Hematopoietic multipotent progenitor cell treated with erythropoietin and hydrocortisone succinate and interleukin-3 and kit ligand, for 15 days (in vitro differentiated cells): ENCODE data around the gene DUSP22.

Experiments used
- DNase-seq: peaks from one replicate; pipeline ENCODE4 v3.0.0-alpha.2; 2015; ENCODE audit warnings: low spot score

The DUSP22 gene

DNA sequence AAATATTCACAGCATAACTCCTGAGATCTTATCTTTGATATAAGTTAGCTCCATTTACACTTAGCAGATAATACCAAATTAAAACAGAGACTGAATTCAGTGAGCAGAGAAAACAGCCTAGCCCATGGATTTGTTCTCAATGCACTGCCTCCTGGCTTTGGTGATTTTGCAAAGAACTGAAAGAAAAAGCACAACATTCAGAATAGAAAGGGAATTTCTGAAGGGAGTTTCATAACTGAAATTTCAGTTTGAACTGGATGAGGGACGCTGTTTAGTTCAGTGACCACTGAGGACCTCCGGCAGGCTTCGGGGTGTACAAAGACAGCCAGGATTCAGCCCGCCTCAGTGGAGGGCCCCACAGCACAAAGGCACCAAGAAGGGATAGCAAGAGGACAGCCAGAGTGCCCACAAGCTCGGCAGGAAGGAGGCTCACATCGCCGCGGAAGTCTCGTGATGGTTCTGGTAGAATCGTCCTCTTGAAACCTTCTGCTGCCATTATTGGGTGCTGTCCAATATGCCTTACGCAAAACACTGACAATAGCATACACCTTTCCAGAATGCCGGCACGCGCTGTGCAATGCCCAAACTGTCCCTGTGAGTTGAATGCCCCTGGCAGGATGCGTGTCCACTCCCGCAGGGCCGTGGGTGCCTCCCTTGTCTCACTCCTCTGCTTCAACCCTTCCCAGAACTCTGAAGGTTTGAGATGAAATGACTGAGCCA lies 89.6 kb downstream of the DUSP22 start:
- DNase-seq: no peak

DNA sequence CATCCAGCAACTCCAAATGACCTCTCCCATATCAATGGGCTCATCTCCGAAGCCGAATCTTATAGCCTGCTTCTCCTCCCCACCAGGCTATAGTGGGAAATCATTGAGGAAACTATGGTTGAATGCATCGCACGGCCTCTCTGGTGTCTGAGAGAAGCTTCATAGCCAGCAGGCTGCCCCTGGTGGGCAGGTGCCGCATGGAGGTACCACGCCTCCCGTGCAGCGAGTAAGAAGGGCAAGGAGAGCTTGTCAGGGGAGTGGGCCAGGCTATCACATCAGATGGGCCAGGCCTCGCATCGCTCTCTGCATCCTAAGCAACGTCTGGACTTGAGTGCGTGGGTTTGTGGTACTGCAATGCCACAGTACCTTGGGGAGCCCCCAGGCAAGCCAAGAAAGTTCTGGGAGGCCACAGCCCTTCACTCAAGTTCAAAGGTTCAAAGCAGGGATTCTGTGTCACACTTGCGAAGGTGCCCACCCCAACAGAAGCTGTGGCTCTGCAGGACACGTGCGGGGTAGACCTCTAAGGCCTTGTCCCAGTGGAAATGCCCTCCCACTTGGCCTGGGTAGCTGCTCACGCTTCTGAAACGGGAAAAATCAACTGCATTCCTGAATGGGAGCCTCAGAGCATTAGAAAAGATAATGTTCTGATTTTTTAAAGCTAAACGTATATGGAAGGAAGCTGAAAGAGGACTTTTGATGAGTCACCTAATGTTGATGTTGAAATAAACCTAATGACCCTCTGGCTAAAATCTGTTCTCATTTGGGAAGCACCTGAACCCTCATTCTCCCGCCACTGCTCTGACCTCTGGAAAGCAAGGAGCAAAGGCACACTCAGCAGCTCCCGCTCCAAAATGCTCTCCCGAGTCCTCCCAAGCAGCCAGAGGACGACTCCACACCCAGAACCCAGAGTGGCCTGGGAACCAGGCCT lies 90.9 kb downstream of the DUSP22 start:
- no peak for DNase-seq

DNA sequence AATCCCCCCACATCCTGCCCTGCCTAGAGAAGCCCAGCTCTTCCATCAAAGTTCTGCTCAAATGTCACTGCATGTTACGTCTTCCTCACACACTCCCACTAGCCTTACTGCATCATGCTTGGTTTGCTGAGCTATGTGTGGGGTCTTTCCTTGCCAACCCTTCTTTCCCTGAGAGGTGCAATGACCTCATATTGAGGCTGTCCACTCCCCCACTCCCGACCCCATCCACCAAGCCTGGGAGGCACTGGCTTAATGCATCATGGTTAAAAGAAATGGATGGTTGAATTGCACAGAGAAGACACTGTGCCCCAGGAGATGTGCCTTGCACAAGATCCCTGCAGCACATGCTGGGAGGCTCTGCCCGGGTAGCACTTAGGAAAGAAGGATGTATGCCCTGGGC lies 91.6 kb downstream of the DUSP22 start:
- no peak for DNase-seq

DNA sequence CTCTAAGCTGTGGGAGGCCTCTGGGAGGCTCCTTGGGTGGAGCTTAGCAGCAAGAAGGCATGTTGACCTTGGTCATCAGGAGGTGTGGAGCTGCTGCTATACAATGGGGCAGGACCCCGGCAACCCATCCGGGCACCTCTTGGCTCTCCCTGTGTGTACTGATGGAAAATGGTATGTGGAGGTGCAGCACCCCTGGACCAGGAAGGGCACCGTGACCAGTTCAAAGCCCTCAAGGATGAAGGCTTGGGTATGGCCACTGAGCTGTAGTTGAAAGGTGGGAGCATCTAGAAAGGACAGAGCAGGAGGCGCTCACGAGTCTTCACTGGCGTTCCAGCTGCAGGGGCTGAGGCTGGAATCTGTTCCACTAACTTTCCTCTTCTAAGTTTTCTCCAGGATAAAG lies 92.6 kb downstream of the DUSP22 start:
- no peak for DNase-seq

DNA sequence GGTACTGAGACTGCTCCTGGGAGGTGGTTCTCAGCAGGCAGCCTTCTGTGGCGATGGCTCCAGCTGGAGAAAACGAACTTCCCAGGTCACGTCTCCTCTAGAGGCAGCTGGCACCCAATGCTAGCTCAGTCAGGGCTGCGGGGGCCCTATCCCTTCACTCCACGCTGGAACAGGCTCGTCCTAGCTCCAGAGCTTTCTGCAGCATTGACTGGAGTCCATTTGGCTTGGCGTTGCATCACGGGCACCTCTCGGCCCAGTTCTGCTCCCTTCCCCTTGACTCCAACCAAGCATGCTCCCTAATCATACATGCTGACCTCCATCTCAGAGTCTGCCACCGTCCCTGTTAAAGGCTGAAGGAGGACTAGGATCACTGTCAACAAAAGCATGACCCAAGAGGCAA lies 93.3 kb downstream of the DUSP22 start:
- DNase-seq: no peak

DNA sequence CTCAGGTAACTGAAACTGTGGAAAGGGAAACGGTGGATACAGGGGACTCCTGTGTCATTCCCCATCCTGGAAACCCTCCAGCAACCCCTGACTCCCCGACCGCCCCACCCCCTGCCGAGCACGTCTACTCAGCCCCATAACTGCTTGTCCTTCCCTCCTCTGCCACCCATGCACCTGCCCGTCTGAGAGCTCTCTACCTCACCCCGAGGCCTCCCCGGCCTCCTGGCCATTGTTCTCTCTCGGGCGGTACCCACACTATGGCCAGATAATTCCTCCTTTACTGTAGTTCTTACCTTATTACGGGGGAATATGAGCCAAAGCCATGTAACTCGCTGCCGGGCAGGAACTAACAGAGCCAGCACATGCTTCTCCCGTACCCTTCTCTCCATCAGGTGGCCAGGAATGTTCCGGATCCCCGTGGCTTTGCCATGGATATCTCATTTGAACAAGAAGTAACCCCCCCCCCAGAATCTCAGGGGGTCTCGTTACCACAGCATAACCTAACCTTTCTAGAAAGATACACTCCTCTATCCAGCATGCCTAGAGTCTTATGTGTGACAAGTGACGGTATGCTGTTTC lies 94.5 kb downstream of the DUSP22 start:
- no peak for DNase-seq

DNA sequence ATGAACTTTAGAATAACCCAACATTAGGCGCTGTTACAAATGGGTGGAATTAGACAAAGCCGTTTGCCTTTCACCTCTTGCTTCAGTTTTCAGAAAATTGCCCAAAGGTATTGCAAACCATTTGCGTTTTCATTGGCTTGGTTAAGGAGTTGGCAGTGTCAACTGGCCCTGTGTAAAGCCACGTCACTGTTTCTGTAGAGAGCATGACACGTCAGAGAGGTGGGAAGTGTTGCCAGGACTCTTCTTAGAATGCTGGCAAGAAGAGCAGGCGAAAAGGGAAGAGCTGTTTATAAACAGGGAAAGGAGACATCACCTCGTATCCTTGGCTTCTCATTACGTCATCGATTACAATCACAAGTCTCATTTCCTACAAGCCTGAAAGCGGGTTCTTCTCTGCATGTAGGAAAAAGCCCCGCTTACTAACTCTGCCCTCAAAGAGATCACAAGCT lies 95.0 kb downstream of the DUSP22 start:
- DNase-seq: no peak

DNA sequence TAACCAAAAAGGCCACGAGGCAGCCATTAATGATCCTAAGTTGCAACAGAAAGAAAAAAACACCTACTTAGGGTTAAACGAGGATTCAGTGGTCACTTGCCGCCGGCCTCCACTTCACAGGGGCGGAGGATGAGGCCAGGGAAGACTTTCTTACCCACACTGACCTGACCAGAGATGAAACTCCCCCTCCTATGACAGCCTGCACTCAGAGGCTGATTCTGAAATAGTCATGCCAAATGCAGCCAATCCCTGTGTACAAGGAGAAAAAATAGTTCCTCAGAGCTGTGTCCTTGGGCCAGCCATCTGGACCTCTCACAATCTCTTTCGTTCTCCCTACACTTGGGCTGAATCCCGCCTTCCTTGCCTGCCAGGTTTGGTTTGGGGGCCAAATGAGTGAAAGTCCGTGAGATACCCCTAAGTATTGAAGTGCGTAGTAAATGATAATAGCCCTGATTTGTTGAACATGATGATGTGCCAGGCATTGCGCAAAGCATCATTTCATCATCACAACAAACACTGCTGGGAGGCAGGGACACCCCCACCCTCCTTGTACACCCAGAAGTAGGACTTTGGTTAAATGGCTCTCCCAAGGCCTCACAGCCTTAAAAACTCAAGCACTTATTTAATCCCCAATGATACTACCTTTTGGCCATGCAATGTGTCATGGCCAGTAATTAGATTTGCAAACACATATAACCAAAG lies 96.1 kb downstream of the DUSP22 start:
- no peak for DNase-seq

DNA sequence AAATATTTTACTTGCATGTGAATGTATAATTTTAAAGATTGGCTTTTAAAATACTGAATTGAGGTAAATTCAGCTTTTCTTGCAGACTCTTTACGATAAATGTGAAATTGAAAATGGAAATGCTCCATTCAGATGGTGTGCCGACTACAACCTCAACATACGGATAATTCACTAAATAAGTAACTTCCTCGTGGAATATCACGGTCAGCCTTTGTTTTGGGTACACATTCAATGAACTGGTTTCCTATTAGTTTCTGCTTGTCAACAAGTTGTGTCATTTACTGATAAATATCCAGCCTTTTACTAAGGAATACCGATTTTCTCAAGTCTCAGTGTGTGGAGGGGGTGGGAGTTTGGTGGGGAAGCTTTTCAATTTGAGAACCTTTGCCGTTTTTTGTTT lies 96.9 kb downstream of the DUSP22 start:
- DNase-seq: no peak

DNA sequence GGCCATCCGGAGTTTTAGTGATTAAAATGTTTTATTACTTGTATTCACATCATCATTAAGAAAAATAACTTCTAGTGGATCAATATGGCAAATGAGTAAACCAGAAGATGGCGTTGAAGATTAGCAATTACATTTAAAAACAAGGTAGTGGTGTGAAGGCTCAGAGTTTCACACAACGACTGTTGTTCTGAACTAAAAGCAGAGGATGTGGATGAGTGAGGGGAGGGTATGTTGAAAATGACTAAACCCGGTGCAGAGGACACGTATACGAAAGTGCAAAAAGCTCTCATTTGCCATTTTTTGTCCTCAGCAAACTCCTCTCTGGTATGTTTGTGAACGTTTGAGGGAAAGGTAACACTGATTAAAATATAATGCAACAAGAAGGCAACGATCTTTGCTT lies 97.3 kb downstream of the DUSP22 start:
- DNase-seq: no peak

DNA sequence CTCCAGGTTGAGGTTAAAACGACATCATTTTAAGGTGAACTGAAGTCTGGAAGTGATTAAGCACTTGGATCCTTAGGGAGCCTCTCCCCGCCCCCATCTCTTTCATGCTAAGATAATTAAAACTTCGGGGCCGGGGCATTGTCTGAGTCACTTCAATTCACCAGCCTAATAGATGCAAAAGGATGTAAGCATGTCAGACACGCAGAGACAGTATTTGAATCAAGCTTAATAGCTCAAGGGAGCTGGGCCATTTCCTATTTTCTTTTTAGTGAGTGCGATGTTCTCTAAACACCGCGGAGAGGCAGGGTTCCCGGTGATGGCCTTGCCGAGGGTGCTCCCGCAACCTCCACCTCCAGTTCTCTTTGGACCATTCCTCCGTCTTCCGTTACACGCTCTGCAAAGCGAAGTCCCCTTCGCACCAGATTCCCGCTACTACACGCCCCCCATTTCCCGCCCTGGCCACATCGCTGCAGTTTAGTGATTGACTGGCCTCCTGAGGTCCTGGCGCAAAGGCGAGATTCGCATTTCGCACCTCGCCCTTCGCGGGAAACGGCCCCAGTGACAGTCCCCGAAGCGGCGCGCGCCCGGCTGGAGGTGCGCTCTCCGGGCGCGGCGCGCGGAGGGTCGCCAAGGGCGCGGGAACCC lies 98.7 kb downstream of the DUSP22 start:
- DNase-seq: no peak

DNA sequence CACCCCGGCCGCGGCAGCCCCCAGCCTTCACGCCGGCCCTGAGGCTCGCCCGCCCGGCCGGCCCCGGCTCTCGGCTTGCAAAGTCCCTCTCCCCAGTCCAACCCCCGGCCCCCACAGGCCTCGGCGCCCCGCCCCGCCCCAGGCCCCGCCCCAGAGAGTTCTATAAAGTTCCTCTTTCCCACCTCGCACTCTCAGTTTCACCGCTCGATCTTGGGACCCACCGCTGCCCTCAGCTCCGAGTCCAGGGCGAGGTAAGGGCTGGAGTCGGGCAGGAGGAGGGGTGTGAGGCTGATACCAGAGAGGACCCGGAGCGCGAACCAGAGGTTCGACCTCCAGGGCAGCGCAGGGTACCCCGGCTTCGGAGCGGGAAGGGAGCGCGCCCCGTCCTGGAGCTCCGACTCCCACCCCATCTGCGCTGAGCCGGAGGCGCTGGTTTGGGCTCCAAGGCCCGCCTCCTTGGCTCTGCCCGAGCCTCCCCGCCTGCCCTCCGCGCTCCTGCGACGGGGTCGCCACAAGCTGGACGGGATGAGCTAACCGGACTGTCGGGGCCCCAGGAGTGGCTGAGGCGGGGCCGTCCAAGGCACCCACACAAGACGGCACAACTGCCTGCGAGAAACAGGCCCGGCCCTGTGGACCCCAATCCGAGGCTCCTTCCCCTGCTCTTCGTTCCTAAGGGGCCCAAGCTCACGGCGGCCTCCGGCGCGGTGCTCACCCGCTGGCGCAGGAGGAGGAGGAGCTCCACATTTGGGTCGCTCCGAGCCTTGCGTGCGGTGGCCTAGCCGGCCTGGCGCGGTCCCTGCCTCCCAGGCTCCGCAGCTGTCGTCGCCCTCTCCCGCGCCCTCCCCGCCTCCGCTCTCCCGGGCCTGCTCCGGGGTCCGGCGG lies 99.5 kb downstream of the DUSP22 start, which contains the start of gene IRF4:
Gene IRF4 (plus strand): TSS at position 194 of the 882 bp plus-strand sequence. CDS start 1,401 bp downstream, outside the sequence.
- DNase-seq: no peak

DNA sequence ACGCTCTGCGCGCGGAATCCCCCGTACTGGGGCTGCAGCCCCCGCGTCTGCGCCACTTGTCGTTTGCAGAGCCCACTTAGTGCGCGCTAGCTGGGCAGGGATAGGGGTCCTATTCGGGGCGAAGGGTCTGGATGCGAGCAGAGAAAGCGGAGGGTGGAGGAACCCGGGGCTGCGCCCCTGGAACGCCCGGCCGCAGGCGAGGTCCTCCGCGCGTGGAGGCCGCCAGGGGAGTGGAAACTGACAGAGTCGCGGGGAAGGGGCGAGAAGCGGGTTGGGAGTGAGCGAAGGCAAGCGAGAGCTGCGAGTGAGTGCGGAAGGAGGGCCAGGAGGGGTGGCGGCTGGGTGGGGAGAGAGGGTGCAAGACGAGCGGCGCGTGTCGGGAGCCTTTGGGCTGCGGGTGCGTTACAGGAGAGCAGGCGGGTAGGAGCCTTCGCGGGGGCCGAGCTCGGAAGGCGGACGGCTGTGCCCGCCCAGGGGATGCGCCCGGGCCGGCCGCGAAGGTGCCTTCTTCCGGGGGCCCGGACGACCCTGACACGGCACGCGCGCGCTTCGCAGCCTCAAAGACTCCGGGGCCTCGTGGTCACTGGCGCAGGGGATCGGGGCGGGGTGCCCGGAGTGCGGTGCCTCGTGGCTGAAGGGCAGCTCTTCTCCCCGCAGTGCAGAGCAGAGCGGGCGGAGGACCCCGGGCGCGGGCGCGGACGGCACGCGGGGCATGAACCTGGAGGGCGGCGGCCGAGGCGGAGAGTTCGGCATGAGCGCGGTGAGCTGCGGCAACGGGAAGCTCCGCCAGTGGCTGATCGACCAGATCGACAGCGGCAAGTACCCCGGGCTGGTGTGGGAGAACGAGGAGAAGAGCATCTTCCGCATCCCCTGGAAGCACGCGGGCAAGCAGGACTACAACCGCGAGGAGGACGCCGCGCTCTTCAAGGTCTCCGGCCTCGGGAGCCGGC lies 100.4 kb downstream of the DUSP22 start:
- no peak for DNase-seq

DNA sequence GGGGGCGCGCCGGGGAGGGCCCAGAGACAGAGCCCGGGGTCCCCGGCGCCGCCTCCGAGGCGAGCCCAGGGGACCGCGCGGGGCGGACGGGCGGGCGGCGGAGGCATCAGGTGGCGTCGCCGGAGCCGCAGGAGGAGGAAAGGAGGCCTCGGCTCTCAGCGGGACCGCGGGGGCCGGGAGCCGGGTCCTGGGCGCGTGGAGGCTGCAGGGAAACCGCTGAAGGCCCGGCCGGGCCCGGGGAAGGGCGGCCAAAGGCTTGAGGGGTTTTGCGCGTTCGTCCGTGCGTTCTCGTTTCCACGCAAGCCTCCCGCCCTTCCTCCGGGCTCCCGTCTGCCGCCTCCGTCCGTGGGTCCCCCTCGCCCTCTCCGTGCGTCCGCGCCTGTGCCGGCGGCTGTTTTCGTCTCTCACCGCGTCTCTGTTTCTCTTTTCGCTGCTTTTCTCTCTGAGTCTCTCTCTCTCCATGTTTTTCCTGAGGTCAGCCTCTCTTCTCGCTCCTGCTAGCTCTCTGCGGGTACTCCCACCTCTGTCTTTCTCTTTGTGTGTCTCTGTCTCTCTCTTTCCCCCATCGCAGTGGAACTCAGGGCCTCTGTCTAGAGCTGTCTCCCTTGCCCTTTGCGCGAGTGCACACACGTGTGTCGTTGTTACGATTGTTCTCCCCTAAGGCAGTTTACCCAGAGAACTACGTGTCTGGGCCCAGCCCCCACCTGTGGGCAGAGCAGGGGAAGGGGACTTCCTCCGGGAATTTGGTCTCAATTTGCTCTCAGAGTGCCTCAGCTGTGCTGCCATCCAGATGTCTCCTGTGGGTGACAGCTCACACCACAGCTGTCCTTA lies 101.3 kb downstream of the DUSP22 start:
- no peak for DNase-seq

DNA sequence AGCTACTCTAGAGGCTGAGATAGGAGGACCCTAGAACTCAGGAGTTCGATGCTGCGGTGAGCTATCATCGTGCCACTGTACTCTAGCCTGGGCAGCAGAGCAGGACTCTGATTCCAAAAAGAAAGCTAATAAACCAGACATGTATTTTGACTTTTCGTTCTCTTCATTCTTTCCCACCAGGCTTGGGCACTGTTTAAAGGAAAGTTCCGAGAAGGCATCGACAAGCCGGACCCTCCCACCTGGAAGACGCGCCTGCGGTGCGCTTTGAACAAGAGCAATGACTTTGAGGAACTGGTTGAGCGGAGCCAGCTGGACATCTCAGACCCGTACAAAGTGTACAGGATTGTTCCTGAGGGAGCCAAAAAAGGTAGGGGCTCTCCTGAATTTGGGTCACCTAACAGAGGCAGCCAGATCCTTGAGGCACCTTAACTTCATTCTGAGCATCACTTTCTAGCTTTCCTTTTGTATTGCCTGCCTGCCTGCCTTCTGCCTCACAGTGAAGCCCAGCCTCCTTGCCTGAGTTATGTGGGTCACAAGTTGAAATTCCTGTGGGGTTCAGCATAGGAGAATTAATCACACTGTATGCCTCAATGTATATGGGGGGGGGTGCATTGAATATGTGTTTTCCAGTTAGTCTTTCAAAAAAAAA lies 102.5 kb downstream of the DUSP22 start:
- DNase-seq: no peak

DNA sequence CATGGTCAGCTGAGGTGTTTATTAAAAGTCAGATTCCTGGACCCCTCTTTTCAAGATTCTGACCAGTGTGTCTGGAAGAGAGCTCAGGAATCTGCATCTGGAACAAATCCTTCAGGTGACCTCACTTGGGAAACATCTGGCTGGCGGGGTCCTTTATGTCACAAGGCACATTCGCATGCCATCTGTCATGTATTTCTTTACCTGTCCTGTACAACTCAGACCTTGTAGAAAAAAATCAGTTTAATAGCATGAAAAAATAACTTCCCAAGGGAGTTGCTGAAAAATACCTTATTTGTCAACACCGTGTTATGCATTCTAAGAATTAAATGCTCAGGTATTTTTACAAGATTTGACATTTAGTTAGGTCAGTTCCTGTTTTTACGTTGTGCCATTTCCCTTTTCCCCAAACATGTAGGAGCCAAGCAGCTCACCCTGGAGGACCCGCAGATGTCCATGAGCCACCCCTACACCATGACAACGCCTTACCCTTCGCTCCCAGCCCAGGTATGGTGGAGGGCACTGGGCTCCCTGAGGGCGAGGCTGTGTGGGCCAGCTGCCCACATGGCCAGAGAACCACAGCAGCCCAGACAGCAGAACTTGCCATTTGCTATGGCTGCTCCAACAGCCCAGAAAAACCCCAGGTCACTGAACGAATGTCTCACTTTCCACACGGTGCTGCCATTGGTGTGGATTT lies 103.3 kb downstream of the DUSP22 start:
- DNase-seq: no peak

DNA sequence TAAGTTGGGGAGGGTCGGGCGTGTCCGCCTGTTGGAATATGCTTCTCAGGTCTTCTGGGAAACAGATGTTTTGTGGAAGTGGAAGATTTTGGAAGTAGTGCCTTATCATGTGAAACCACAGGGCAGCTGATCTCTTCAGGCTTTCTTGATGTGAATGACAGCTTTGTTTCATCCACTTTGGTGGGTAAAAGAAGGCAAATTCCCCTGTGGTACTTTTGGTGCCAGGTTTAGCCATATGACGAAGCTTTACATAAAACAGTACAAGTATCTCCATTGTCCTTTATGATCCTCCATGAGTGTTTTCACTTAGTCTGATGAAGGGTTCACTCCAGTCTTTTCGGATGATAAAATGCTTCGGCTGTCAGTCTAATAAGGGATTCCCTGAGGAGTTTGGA lies 103.8 kb downstream of the DUSP22 start:
- DNase-seq: no peak
